Uterus (tissue), 4 donors: Measurements from ENCODE around the gene GLCE. TPM values are rescaled to one million over a fixed set of nuclear protein-coding genes. Genes with fewer than 3 reads are reported as not detected.

ENCODE experiments used
- DNase-seq, 2 donors: peaks; one replicate each; pipeline ENCODE4 v3.0.0-alpha.2; 2019 to 2020
- H3K27ac ChIP-seq, 2 donors: fragments of 200-600 bp; sonication (generic); 1 replicate in 1 of 2; 2 replicates in 1 of 2; pipeline ENCODE4 v1.5.1; 2016 to 2018
- H3K27me3 ChIP-seq, 2 donors: fragments of 200-600 bp; sonication (generic); one replicate each; pipeline ENCODE4 v1.5.1; 2018 to 2019; ENCODE audit warnings: control low read depth in 1 of 2
- H3K36me3 ChIP-seq, 2 donors: fragments of 200-600 bp; sonication (generic); one replicate each; pipeline ENCODE4 v1.5.1; 2019; ENCODE audit warnings: control low read depth in 1 of 2
- H3K4me1 ChIP-seq, 2 donors: fragments of 200-600 bp; sonication (generic); one replicate each; pipeline ENCODE4 v1.5.1; 2018 to 2019; ENCODE audit warnings: control low read depth in 1 of 2
- H3K4me3 ChIP-seq, 2 donors: fragments of 200-600 bp; sonication (generic); 1 replicate in 1 of 2; 2 replicates in 1 of 2; pipeline ENCODE4 v1.5.1; 2018 to 2019; ENCODE audit warnings: mild to moderate bottlenecking in 1 of 2
- H3K9me3 ChIP-seq, 2 donors: fragments of 200-600 bp; sonication (generic); one replicate each; pipeline ENCODE4 v1.5.1; 2019; ENCODE audit warnings: control low read depth in 1 of 2
- CTCF ChIP-seq, 4 experiments: fragments of 200-600 bp in 2 of 4; fragments of 450-650 bp in 2 of 4; sonication (generic) in 2 of 4; IDR thresholded peaks; one replicate each; pipeline ENCODE4 v1.5.1; 2016 to 2019; ENCODE audit warnings: antibody characterized with exemption in 4 of 4, mild to moderate bottlenecking in 2 of 4, moderate library complexity in 1 of 4
- POLR2A ChIP-seq, 2 donors: fragments of 450-650 bp; IDR thresholded peaks; one replicate each; pipeline ENCODE4 v1.6.1; 2016; ENCODE audit warnings: antibody characterized with exemption in 2 of 2, mild to moderate bottlenecking in 1 of 2, moderate library complexity in 1 of 2
- intact Hi-C: fragments of 100-400 bp; cut with DNase I; formaldehyde crosslinking; loops from one replicate; pipeline ENCODE4 v1.15.1; 2023; ENCODE audit warnings: low total_unique reads
- total RNA-seq, 4 donors: library from RNA; depleted of rRNA in 3 of 4; stranded (reverse); fragments of >200 nt in 3 of 4; gene quantifications; one replicate each; pipeline versions ENCODE4 v1.1.0 to v1.2.4, GENCODE V29; 2014 to 2023
- donor health status: DM: yes; HTN: yes; CAD: no.

GLCE gene
- total RNA-seq, 4 donors from 2014 or later, result 3.1 to 46.0 (median 14.7) TPM

DNA sequence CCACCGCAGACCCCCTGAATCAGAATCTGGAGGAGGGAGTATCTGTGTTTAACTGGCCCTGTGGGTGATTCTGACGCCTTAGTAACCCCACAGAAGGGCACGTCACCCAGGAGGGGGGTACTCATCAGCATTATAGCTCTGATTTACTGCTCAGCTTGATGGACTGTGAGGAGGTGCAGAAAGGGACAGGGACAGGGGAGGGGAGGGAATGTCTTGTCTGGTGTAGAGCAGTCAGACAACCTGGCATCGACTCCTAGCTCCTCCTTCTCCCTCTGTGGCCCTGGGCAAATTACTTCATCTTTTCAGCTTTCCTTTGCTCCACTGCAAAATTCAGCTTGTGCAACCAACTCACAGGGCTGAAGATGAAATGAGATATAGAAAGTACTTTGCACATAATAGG lies 42.3 kb upstream of the GLCE start:
- Histone ChIP-seq H3K4me3 (no peak overlapping the region), H3K9me3 (no peaks in the 10 kb centered on the region), H3K27me3 (peaks cover 0 to 5% of the 10 kb centered on the region in 2 donors), H3K27ac (no peak overlapping the region), H3K4me1 (no peaks in the 10 kb centered on the region), H3K36me3 (no peaks in the 10 kb centered on the region)
- TF ChIP-seq CTCF (IDR thresholded peaks at IDR 0.05), result no peak
- no peak for TF ChIP-seq POLR2A (IDR thresholded peaks at IDR 0.05)
- no peak for DNase-seq
- intact Hi-C loops, result no loop called here

DNA sequence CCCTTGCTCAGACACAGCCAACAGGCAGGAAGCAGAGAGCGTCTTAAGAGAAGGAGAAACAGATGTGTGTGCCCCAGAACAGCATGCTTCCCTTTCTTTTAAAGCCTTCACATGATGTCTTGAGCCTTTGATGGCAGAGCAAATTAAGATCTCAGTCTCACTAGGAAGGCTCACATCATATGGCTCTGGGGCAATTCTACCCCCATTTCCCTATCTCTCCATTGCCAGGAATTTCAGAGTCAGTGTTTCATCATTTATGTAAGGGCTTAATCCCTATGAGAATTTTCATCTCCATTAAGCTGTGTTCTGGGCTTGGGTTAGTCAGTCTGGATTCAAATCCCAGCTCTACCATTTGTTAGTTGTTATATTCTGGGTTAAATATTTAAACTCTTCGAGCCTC lies 41.4 kb upstream of the GLCE start:
- Histone ChIP-seq H3K27ac (no peak overlapping the region), H3K27me3 (peaks cover 0 to 5% of the 10 kb centered on the region in 2 donors), H3K4me1 (no peaks in the 10 kb centered on the region), H3K36me3 (no peaks in the 10 kb centered on the region), H3K4me3 (no peak overlapping the region), H3K9me3 (no peaks in the 10 kb centered on the region)
- intact Hi-C loops, result no loop called here
- no peak for TF ChIP-seq POLR2A (IDR thresholded peaks at IDR 0.05)
- TF ChIP-seq CTCF (IDR thresholded peaks at IDR 0.05), result no peak
- no peak for DNase-seq

- no peaks in the 10 kb centered on the region for H3K9me3 ChIP-seq
- DNase-seq, result no peak
- H3K27me3 ChIP-seq, result peaks cover 0 to 5% of the 10 kb centered on the region in 2 donors
- no peak overlapping the region for H3K27ac ChIP-seq
- no peak for TF ChIP-seq POLR2A (IDR thresholded peaks at IDR 0.05)
- no peak for TF ChIP-seq CTCF (IDR thresholded peaks at IDR 0.05)
- intact Hi-C loops, result no loop called here
- H3K4me3 ChIP-seq, result no peak overlapping the region
- H3K4me1 ChIP-seq, result no peaks in the 10 kb centered on the region
- H3K36me3 ChIP-seq, result no peaks in the 10 kb centered on the region
Observed at GRCh38 chr15:69119683-69120395, 40.6 kb upstream of the GLCE start.

GRCh38 chr15:69120732-69121131 lies 39.7 kb upstream of the GLCE start:
- Histone ChIP-seq H3K36me3 (no peaks in the 10 kb centered on the region), H3K27ac (no peak overlapping the region), H3K4me3 (no peak overlapping the region), H3K4me1 (no peaks in the 10 kb centered on the region), H3K9me3 (no peaks in the 10 kb centered on the region), H3K27me3 (peaks cover 0 to 5% of the 10 kb centered on the region in 2 donors)
- no peak for TF ChIP-seq POLR2A (IDR thresholded peaks at IDR 0.05)
- TF ChIP-seq CTCF (IDR thresholded peaks at IDR 0.05), result no peak
- DNase-seq, result no peak
- intact Hi-C loops, result no loop called here

- intact Hi-C loops, result no loop called here
- no peak for TF ChIP-seq CTCF (IDR thresholded peaks at IDR 0.05)
- TF ChIP-seq POLR2A (IDR thresholded peaks at IDR 0.05), result no peak
- H3K36me3 ChIP-seq, result no peaks in the 10 kb centered on the region
- H3K4me3 ChIP-seq, result no peak overlapping the region
- H3K27ac ChIP-seq, result no peak overlapping the region
- peaks cover 0 to 4% of the 10 kb centered on the region in 2 donors for H3K27me3 ChIP-seq
- DNase-seq, result no peak
- H3K9me3 ChIP-seq, result no peaks in the 10 kb centered on the region
- no peaks in the 10 kb centered on the region for H3K4me1 ChIP-seq
Observed at GRCh38 chr15:69121198-69121828, 39.1 kb upstream of the GLCE start.
